Left renal pelvis (tissue), 4 donors: ENCODE results near the gene PHB1. TPM values are rescaled to one million over a fixed set of nuclear protein-coding genes. Genes with fewer than 3 reads are reported as not detected.

Experiments
- DNase-seq, 4 donors: peaks; one replicate each; pipeline ENCODE4 v3.0.0-alpha.2; 2013; ENCODE audit warnings: low read depth in 4 of 4, low spot score in 3 of 4
- polyA plus RNA-seq, 4 donors: library from polyadenylated mRNA; unstranded; fragments of 120-200 nt; gene quantifications; one replicate each; pipeline ENCODE4 v1.2.1, GENCODE V29; 2013; ENCODE audit not compliant: insufficient read length in 4 of 4

Gene PHB1
- polyA plus RNA-seq, 4 donors: 151 to 235 (median 221) TPM

DNA sequence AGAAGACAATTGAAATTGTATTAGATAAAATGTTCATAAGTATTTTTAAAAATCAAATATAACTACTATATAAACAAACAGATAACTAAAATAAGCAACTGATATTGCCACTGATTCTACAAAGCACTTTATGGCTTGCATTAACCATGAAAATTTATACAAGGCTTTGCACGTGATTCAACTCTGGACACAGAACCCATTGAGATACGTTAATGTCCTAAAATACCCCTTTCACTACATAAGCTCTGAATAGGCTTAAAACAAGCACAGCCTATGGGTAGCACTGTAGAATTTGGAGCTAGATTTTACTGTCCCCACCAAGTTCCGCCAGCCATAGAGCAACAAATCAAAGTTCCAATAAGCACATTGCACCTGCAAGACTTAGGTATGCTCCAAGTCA lies 57.2 kb downstream of the PHB1 start:
- no peak for DNase-seq

DNA sequence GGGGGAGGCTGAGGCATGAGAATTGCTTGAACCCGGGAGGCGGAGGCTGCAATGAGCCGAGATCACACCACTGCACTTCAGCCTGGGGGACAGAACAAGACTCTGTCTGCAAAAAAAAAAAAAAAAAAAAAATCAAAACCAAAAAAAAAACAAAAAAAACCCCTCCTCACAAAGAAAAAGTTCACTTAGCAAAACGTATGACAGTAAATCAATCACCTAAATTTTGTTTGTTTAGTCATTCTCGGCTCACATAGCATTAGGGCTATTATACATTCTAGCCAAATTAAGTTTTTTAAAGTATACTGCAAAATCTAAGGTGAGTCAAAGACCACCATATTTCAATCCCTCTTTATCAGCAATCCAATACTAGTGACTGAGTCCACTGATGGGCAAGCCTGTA lies 58.4 kb downstream of the PHB1 start:
- no peak for DNase-seq

Other genes with a start within 250 kb of the PHB1 start
- gene GNGT2, start 204.3 kb downstream of the PHB1 start, polyA plus RNA-seq: 1 to 10 TPM; 1.5 to 2.0 (median 1.7) TPM
- 1 to 10 TPM; 2.9 to 5.6 (median 4.1) TPM for gene ABI3, start 204.2 kb downstream of the PHB1 start, polyA plus RNA-seq
- gene PHOSPHO1, start 184.1 kb downstream of the PHB1 start, polyA plus RNA-seq: 10 to 100 TPM in 1 of 4 donors, 1 to 10 TPM in 3; 1.3 to 22.7 (median 2.3) TPM
- 10 to 100 TPM; 28.2 to 31.6 (median 31.0) TPM for gene ZNF652, start 52.6 kb downstream of the PHB1 start, polyA plus RNA-seq
- gene NGFR, start 80.4 kb upstream of the PHB1 start, polyA plus RNA-seq: 10 to 100 TPM in 1 of 4 donors, 1 to 10 TPM in 3; 6.0 to 42.0 (median 6.9) TPM
- gene NXPH3, start 161.0 kb upstream of the PHB1 start, polyA plus RNA-seq: 1 to 10 TPM in 3 of 4 donors, under 1 TPM in 1; 0.92 to 1.1 (median 1.0) TPM